Esophagus squamous epithelium (tissue), 4 donors: ENCODE results near the gene EFS.

Experiments
- CTCF ChIP-seq, 6 experiments: fragments of 450-650 bp in 4 of 6; fragments of 200-600 bp in 2 of 6; sonication (generic) in 2 of 6; IDR thresholded peaks; one replicate each; pipeline ENCODE4 v1.5.1; 2016 to 2019; ENCODE audit warnings: antibody characterized with exemption in 6 of 6, mild to moderate bottlenecking in 4 of 6, moderate library complexity in 4 of 6
- POLR2A ChIP-seq, 4 donors: fragments of 450-650 bp; IDR thresholded peaks; one replicate each; pipeline ENCODE4 v1.6.1; 2017; ENCODE audit warnings: antibody characterized with exemption in 4 of 4, mild to moderate bottlenecking in 4 of 4, moderate library complexity in 3 of 4

- TF ChIP-seq POLR2A (IDR thresholded peaks at IDR 0.05) (no peak), CTCF (IDR thresholded peaks at IDR 0.05) (no peak)
Observed at GRCh38 chr14:23380976-23381375, 16.0 kb upstream of the EFS start.
